ENCODE measurements around the gene SLC22A12.

Gene SLC22A12

GRCh38 chr11:64562723-64563351 is 28.2 kb upstream of the SLC22A12 start:
- no peak for FAIRE-seq

DNA sequence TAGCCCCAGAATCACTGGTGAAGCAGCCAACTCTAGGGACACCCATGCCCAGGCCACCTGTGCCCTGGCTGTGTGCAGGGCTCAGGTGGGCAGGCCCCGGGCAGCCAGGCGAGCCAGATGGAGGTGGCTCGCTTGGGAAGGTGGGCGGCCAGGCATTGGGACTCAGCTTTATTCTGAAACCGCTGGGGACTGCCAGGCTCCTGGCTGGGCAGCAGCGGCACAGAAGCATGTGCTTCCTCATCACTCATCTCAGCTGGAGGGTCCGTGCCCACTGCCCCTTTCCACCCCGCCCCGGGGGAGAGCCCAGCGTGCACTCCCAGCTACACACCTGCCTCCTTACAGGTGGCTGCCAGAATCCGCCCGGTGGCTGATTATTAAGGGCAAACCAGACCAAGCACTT is 27.1 kb upstream of the SLC22A12 start:
- FAIRE-seq (no peak), DNase-seq (ENCODE audit: insufficient read length, low spot score) (no peak)

More at GRCh38 chr11:64562723-64563351, 28.2 kb upstream of the SLC22A12 start:
- no peak for DNase-seq (ENCODE audit: insufficient read length, low spot score)

DNA sequence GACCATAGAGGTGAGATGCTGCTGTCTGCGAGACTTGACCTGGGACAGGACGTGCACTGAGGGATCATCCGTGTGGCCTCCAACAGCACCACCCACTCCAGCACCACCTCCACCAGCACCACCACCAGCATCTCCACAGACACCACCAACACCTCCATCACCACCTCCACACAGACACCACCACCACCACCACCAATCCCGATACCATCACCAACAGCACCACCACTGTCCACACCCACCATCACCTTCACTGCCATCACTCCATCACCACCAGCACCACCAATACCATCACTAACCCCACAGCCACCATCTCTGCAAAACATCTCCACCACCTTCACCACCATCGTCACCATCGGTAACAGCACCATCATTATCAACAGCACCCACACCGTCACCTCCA is 26.6 kb upstream of the SLC22A12 start:
- FAIRE-seq (no peak), DNase-seq (ENCODE audit: insufficient read length, low spot score) (no peak)

- DNase-seq (ENCODE audit: insufficient read length, low spot score) (no peak), FAIRE-seq (no peak)
These were observed 25.8 kb upstream of the SLC22A12 start for GRCh38 chr11:64564947-64565889.

DNA sequence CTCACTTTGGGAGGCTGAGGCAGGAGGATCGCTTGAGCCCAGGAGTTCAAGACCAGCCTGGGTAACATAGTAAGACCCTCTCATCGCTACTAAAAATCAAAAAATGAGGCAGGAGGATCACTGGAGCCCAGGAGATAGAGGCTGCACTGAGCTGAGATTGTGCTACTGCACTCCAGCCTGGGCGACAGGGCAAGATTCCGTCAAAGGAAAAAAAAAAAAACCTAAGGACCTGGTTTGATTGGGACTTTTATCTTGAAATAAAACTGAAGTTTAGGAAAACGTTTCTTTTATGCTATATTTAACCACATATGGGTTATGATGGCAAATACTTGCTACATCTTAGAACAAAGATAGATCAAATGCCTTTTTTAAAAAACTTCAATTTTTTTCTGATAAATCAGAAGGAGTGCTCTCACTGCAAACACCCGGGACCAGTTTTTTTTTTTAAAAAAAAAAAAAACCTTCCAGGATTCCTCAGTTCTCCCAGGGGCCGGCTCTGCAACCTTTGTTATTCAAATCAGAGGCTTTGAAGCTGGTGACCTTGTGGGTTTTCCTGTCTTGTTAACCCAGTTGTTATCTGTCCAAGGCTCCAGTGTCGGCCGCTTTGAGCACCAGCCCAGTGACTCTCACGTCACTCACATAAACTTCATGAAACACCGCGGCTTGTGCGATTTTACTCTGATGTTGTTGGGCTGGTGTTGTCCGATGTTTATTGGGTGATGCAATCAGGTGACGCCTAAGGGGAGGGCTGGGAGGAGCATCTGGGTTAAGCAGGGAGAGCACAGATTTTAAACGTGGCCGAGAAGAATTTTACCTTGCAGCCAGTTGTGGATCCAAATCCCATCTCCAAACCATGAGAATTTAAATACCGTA is 24.7 kb upstream of the SLC22A12 start:
- DNase-seq (ENCODE audit: insufficient read length, low spot score) (no peak), FAIRE-seq (no peak)

- FAIRE-seq (no peak), DNase-seq (ENCODE audit: insufficient read length, low spot score) (no peak)
These were observed 23.8 kb upstream of the SLC22A12 start for GRCh38 chr11:64566915-64567891.

DNA sequence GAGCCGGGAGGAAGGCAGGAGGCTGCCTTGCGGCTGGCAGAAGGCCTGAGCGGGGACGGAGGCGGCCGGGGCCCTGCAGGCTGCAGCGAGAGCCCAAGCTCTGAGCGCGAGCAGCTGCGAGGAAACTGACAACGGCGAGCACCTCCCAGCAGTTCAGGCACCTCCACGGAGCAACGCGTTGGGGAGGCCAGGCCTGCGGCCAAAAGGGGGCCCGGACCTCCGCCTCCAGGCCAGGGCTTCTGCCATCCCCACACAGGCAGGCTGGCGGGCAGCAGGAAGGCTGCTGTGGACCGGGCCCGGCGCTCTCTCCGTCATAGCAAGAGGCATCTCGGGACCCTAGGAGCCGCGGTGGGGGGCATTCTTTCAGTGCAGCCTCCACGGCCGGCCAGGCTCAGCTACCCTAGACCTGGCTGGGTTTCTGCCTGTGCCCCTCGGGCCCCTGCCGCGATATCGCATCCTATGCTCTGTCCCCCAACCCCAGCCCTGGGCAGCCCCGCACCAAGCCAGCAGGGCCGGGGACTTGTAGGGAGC is 22.9 kb upstream of the SLC22A12 start:
- no peak for FAIRE-seq
- no peak for DNase-seq (ENCODE audit: insufficient read length, low spot score)

GRCh38 chr11:64568584-64569140 is 22.4 kb upstream of the SLC22A12 start:
- DNase-seq (ENCODE audit: insufficient read length, low spot score), result no peak
- FAIRE-seq, result no peak

DNA sequence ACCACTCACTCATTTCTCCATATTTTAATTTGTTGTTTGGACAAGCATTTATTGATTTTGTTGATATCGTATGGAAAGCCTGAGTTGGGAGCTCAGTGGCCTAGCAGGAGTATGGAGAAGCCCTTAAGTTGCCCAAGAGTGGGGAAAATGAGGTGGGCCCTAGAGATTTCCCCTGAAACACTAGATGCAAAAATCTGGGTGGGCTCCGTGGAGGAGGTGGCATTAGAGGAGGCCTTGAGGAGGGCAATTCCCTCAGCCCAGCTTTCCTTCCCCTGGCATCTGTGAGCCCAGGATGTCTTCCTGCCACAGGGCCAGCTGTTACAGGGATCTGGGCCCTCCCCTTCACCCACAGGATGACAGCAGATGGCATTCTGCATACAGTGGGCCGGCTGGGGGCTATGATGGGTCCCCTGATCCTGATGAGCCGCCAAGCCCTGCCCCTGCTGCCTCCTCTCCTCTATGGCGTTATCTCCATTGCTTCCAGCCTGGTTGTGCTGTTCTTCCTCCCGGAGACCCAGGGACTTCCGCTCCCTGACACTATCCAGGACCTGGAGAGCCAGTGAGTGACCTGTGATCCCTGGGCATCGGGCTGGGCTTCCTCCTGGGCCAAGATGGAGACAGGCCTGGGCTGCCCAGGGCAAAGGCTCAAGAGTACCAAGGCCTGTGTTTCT is 21.6 kb upstream of the SLC22A12 start:
- DNase-seq (ENCODE audit: insufficient read length, low spot score) (no peak), FAIRE-seq (no peak)

- DNase-seq (ENCODE audit: insufficient read length, low spot score) (no peak), FAIRE-seq (no peak)
These were observed 20.7 kb upstream of the SLC22A12 start for GRCh38 chr11:64570341-64570740.

DNA sequence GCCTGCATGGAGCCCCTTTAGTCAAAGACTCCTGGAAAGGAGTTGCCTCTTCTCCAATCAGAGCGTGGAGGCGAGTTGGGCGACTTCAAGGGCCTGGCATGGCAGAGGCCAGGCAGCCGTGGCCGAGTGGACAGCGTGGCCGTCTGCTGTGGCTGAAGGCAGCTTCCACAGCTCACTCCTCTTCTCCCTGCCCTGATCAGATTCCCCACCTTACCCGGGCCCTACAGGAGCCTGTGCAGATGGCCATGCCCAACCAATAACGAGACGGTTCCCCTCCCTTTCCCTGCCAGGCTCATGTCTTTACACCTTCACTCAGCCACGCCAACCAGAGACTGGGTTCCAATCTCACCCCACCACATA is 20.0 kb upstream of the SLC22A12 start:
- no peak for DNase-seq (ENCODE audit: insufficient read length, low spot score)
- FAIRE-seq, result no peak

- no peak for DNase-seq (ENCODE audit: insufficient read length, low spot score)
- FAIRE-seq, result no peak
These were observed 19.5 kb upstream of the SLC22A12 start for GRCh38 chr11:64571410-64572091.

- no peak for DNase-seq (ENCODE audit: insufficient read length, low spot score)
- FAIRE-seq, result no peak
These were observed 18.9 kb upstream of the SLC22A12 start for GRCh38 chr11:64572143-64572542.

GRCh38 chr11:64577202-64577601 is 13.8 kb upstream of the SLC22A12 start:
- no peak for FAIRE-seq

GRCh38 chr11:64580412-64580811 is 10.6 kb upstream of the SLC22A12 start:
- FAIRE-seq (no peak), DNase-seq (ENCODE audit: insufficient read length, low spot score) (no peak)

More at GRCh38 chr11:64577202-64577601, 13.8 kb upstream of the SLC22A12 start:
- no peak for DNase-seq (ENCODE audit: insufficient read length, low spot score)

GRCh38 chr11:64581057-64581523 is 9.9 kb upstream of the SLC22A12 start:
- FAIRE-seq, result no peak
- DNase-seq (ENCODE audit: insufficient read length, low spot score), result no peak

- DNase-seq (ENCODE audit: insufficient read length, low spot score) (no peak), FAIRE-seq (no peak)
These were observed 8.1 kb upstream of the SLC22A12 start for GRCh38 chr11:64582885-64583284.

All from GM19239 (cell line).